Suprapubic skin (tissue), 4 donors: ENCODE measurements around the gene NF1.
A peak's percentile ranks its signal among the peaks of the same experiment; 100 is the strongest.

Experiments used
- CTCF ChIP-seq, 2 donors: fragments of 200-600 bp in 1 of 2; fragments of 450-650 bp in 1 of 2; sonication (generic) in 1 of 2; IDR thresholded peaks; one replicate each; pipeline ENCODE4 v1.5.1; 2016 to 2019; ENCODE audit warnings: antibody characterized with exemption in 2 of 2, mild to moderate bottlenecking in 1 of 2, moderate library complexity in 1 of 2
- EP300 ChIP-seq: sonication (generic); formaldehyde crosslinking; IDR thresholded peaks from one replicate; pipeline ENCODE4 v1.6.1; 2017; ENCODE audit warnings: antibody characterized with exemption
- POLR2AphosphoS5 ChIP-seq, 3 donors: sonication (generic); formaldehyde crosslinking; IDR thresholded peaks; one replicate each; pipeline ENCODE4 v1.6.1; 2017; ENCODE audit warnings: antibody characterized with exemption in 3 of 3

- TF ChIP-seq EP300: no peak
- TF ChIP-seq CTCF (IDR thresholded peaks at IDR 0.05): peak in 1 of 2 donors; percentile 45
- no peak for TF ChIP-seq POLR2AphosphoS5 (IDR thresholded peaks at IDR 0.05)
Measured at GRCh38 chr17:31373150-31374093, 278.6 kb downstream of the NF1 start.
